HG03457 (cell line): ENCODE data around the gene PHRF1.
"Not testable (repeated sequence)": the region's sequence is repeated elsewhere in the genome, so short reads cannot be mapped to it uniquely, and the experiment has no call there.

ENCODE experiments used
- ATAC-seq: cut with Tn5 transposase; IDR thresholded peaks from one replicate; pipeline ENCODE4 v1.9.1; 2021; ENCODE audit warnings: moderate number of reproducible peaks; ENCODE audit not compliant: unreplicated experiment

The PHRF1 gene

DNA sequence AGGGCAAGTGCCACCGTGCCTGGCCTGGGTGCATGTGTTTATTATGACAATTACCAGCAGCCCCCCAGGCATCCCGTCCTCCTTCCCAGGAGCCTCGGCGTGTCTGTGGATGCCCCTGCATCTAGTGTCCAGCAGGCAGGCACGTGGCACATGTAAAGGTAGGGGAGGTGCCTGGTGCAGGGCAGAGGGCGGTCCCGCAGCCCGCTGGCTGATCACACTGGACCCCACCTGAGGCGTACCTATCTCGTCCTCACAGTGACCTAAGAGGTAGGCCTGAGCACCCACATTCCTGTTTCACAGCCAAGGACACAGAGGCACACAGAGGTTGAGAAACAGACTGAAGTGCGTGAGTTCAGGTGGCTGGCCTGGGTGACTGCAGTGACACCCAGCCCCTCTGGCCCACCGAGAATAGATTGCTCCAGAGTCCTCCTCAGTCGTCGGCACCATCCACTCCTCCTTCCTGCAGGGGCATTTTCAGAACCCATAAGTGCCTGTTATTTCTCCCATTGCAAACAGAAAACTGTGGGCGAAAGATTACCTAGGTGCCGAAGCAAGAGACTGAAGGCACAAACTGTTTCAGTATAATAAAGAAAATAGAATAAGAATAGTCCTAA, 3.0 kb upstream of the PHRF1 start:
- no peak for ATAC-seq

DNA sequence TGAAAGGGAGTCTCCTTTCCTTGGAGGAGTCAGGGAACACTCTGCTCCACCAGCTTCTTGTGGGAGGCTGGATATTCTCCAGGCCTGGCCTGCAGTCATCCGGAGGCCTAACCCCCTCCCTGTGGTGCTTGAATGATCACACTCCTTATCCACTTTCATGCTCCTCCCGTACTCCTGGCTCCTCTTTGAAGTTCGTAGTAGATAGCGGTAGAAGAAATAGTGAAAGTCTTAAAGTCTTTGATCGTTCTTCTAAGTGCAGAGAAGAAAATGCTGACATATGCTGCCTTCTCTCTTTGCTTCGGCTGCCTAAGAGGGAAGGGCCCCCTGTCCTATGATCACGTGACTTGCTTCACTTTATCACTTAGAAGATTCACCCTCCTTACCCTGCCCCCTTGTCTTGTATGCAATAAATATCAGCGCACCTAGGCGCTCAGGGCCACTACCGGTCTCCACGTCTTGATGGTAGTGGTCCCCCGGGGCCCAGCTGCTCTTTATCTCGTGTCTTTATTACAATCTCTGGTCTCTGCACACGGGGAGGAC, 2.2 kb upstream of the PHRF1 start:
- not testable (repeated sequence) for ATAC-seq

DNA sequence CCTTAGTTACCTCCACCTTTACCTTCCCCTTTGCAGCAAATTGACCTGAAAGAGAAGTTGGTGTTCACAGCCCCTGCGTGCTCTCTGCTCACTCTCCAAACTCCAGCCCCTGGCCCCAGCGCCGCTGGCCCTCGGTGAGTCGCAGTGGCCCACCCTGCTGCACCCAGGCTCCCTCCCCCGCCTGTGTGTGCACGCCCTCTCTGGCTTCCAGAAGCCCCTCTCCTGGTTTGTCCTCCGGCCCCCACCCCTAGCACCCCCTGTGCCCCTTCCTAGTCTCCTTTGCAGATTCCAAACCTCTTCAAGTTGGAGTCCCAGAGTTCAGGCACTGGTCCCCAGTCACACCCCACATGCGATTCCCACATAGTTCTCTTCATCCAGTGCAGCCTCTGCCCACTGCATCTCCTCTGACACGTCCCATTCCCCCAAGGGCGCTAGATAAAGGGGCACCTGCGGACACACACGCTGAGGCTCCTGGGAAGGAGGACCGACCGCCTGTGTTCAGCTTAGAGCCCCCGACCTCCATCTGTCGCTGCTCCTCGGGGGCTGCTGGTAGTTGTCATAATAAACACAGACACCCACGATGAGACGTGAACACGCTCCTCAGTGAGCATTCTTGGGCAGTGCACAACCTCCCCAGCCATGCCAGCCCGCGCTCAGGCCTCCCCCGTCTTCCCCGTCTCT, 1.5 kb upstream of the PHRF1 start:
- no peak for ATAC-seq

DNA sequence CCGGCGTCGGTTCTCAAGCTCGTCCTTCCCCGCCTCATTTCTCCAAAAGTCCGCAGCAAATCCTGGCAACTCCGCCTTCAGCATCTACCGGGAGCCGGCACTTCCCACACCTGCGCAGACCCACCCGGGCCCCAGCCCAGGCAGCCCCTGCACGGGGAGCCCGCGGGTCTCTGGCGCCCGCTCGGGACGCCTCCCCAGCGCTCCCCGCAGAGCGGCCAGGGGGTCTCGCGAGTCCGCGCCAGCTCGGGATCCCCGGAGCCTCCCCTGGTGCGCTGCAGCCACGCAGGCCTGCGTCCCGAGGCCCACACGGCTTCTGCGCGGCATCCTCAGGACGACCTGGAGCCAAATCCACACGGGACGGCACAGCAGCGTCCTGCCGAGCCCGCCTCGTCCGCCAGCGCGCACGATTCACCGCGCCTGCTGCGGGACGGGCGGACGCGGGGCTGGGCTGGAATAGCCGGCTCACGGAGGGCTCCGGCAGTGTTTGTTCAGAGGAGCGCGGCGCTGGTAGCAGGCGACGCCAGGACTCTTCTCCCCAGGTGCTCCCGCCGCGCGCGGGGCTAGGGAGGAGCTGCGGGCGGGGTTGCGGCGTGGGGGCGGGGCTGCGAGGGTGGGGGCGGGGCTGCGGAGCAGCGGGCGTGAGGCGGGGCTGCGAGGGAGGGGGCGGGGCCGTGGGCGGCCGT, 816 bp upstream of the PHRF1 start:
- ATAC-seq: no peak

DNA sequence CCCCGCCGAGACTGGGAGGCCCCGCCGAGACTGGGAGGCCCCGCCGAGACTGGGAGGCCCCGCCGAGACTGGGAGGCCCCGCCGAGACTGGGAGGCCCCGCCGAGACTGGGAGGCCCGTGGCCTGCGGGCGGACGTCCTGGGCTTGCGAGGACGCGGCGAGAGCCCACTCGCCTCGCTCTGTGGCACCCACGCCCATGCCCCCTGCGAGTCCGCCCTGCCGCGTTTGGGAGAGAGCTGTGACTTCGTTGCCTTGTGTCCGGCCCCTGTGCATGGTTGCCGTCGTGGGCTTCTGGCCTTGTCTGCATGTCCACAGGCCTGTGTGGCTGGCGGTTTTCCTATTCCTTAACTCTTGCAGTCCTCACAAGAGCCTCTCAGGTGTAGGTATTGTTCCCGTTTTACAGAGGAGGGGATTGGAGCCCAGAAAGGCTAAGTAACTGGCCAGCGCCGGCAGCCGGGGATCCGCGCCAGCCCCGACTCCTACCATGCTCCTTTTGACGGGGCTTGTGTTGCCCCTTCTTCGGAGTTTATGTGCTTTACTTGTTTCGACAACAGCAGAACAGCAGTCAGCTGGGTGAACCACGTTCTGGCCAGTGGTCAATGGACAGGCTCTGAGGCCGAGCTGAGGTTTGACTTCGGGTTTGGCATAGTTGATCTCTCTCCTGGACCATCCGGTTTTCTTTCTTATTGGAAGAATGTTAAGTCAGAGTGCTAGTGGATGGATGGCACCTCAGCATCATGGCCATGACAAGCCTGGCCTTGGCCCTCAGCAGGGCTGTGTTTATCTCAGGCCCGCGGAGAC, 741 bp downstream of the PHRF1 start:
- no peak for ATAC-seq

DNA sequence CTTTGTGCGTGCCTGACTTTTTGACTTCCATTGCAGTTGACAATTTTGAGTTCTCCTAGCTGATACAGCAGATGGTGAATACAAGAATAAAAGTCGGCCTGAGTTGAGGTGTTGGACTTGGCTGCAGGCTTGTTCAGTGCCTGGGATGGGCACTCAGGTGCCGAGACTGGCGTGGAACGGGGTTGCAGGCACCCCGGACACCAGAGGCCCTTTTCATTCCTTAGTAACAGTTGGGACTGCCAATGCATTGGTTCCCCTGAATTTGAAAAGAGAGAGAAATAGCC, 1.3 kb downstream of the PHRF1 start:
- no peak for ATAC-seq

DNA sequence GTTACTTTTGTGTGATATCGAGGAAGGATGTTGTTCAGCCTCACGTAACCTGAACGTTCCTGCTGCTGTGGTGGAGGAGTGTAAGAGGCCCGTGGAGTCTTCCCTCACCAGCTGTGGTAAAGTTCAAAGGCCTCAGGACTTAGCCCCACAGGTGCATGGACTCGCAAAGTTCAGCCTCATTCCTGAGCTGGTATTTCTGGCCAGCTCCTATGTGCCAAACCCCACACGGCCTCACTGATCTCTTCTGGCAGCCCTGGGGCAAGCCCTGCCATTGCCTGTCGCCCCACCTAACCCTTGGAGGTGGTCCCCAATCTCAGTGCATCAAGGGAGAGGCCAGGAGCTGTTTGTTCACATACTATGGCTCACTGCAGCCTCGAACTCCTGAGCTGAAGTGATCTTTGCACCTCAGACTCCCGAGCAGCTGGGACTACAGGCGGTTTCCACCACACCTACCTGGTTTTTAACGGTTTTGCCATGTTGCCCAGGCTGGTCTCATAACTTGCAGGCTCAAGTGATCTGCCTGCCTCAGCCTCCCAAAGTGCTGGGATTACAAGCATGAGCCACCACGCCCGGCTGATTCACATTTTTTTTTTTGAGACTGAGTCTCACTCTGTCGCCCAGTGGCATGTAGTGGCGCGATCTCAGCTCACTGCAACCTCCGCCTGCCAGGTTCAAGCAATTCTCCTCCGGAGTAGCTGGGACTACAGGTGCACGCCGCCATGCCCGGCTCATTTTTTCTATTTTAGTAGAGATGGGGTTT, 2.2 kb downstream of the PHRF1 start:
- ATAC-seq: no peak

DNA sequence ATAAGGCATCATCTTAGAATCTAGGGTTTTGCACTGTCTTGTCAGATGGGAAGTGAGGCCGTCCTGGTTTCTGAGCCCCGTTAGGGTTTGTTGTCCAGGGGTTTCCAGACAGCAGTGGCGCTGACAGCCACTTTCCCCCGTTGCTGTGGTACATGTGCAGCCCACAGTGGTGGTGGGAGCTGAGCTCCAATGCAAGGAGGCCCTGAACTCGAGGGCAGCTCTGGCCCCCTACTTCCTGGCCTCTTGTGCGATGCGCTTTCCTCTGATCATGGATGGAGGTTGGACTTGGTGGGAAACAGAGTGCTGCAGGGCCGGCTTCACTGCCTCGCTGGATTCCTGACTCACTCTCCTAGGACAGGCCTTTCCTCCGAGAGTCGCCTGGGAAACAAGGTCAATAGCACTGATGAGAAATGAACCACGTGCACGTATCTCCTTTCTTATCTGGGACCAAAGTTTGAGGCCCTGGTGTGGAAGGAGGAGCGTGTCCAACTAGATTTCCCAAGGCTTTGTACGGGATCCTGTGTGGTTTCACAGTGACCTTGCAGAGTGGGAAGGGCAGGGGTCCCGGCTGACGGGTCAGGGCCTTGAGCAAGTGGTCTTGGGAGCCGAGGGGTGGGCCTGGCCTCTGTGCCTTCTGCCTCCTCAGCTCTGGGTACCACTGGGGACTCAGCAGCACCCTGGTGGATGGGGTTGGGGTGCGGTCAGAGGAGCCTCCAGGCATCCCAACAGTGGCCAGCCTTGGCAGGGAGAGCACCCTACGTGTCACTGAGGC, 3.7 kb downstream of the PHRF1 start:
- no peak for ATAC-seq

DNA sequence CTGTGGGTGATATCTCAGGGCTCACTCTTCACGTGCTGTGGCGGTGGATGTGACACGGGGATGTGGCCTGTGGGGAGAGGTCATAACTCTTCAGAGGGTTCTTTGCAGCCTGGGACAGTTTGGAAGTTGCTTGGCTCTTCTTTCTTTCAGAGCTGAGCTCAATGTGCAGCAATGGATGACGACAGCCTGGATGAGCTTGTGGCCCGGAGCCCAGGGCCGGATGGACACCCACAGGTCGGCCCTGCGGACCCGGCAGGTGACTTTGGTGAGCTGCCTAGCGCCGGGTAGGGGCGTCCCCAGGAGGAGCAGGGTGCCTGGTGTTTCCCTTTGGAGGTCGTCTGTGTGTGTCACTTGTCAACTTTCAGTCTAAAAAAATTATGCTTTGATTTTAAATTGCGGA, 5.1 kb downstream of the PHRF1 start:
- no peak for ATAC-seq

DNA sequence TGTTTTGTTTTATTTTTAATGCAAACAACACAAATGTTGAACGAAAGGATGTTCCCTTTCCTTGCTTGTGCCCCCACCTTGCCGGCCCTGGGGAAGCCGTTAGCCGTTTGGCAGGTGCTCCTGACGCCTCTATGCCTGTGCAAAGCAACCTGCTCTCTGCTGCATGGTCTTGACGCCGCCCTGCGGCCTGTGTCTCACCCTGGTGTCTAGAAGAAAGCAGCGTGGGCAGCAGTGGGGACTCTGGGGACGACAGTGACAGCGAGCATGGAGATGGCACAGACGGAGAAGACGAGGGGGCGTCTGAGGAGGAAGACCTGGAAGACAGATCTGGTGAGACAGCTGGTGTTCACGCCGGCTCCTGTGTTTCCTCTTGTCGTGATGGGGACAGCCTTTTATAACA, 5.5 kb downstream of the PHRF1 start:
- ATAC-seq: no peak

DNA sequence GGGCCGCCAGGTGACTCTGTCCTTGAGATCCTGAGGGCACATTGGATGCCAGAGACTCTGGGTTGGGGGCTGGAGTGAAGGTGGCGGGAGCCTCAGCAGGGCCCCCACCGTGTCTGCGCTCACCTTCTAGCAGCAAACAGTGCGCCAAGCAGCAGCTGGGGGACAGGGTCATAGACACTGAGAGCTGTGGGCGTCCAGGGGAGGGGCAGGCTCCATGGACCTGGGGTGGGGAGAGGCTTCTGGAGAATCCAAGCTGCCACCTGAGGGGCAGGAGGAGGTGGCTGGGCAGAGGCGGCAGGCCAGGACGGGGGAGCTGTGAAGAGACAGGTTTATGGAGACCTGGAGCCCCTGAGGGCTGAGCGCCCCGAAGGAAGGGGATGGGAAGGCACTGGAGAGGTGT, 8.0 kb downstream of the PHRF1 start:
- ATAC-seq: no peak

DNA sequence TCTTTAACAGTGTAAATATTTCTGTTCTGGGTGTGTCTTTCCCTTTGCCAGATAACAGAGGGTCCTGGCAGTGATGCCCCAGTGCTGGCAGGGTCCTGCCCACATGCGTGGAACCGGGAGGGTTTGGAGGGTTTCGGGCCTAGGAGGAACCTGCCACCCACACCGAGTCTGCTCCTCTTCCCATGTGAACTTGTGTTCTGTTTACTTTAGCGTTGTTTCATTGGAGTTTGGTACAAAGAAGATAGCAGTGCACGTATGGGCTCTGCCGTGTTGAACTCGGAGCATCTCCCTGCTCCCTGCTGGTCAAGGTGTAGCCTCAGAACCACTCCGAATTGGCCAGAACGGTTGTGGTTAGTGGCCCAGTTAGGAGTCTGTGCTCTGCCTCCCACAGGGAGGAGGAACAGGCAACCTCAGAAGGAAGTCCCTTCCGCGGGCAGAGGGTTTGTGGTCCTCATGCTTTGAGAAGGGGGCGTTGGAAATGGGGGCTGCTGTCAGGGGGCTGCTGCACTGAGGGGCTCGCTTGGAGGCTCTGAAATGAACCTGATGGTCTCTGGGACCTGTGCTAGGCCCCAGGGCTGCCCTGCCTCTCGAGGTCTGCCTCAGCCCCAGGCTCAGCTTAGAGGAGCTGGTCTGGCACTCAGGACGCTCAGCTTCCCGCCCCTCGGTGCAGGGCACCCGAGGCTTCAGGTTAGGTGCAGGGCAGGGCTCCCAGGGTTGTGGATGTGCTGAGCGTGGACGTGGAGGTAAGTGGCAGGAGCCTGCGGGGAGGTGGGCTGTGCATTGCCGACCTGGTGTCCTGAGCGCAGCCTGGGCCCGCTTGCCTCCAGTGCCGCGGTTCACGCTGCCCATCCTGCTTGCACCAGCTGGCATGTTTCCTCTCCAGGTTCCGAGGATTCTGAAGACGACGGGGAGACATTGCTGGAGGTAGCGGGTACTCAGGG, 10.4 kb downstream of the PHRF1 start:
- ATAC-seq: no peak

DNA sequence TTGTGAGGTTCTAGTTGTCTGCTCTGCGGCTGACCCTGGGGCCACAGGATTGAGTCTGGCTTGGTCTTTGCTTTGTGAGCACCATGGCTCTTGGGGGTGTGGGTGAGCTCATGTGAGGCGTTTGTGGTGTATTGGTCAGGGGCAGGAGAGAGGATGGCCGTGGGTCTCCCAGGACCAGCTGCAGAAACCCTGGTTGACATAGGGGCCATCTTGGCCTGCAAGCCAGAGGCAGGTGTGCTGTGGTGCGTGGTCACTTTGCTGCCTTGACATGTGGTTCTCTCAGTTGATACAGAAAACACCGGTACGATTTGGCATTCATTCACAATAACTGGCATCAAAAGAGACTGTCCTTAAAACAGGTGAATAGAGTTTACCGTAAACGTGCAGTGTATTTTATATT, 11.3 kb downstream of the PHRF1 start:
- no peak for ATAC-seq

DNA sequence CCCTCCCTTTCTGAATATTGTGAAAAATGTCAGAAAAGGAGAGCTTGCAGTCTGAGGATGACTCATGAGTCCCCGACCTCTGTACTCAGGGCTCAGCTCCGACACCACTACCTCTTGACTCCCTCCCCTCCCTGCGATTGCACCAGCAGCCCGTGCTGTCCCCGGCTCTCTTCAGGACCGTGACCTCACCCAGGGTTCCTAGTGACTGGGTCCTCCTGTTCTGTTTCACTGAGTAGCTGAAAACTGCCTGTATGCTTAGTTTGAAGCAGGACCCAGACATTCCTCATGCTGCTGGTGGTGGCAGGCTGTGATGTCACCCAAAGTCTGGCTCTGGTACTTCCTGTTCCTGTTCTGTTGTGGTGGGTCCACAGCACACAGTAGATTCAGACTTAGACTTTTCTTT, 11.7 kb downstream of the PHRF1 start:
- no peak for ATAC-seq

DNA sequence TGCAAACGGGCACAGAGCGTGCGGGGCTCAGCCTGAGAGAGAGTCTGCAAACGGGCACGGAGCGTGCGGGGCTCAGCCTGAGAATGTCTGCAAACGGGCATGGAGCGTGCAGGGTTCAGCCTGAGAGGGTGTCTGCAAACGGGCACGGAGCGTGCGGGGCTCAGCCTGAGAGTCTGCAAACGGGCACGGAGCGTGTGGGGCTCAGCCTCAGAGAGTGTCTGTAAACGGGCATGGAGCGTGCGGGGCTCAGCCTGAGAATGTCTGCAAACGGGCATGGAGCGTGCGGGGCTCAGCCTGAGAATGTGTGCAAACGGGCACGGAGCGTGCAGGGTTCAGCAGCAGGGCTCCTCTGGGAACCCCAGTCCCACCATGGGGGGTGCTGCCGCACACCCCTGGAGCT, 13.5 kb downstream of the PHRF1 start:
- ATAC-seq: no peak

DNA sequence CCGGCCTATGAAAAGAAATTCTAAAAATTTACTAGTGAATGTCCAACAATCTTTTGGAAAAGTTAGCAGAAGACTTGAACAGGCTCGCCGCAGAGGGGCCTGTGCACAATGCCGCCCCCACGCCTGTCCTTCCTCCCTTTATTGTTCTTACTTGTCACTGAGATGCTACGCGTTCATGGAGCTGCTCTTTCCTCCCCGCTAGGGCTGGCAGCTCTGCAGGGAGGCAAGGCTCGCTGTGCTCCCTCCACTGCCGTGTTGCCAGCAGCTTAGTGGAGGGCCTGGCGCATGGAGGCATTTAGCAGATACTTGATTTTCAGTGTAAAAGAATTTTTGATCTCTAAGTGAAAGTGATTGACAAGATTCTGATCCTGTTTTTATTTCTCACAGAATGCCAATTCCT, 14.7 kb downstream of the PHRF1 start:
- no peak for ATAC-seq

DNA sequence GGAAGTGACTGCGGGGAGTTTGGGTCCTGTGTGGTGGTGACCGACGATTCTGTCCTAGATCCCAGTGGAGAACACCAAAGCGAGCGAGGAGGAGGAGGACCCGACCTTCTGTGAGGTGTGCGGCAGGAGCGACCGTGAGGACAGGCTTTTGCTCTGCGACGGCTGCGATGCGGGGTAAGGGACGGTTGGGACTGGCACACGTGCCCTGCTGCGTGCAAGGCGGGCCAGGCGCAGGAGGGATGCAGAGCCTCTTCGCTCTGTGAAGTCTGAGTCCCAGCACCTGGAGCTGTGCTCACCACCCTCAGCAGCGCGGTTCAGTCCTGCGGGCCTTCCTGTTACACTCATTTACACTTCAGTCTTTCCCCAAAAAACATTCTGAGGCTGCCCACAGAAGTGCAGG, 16.2 kb downstream of the PHRF1 start:
- ATAC-seq: no peak

DNA sequence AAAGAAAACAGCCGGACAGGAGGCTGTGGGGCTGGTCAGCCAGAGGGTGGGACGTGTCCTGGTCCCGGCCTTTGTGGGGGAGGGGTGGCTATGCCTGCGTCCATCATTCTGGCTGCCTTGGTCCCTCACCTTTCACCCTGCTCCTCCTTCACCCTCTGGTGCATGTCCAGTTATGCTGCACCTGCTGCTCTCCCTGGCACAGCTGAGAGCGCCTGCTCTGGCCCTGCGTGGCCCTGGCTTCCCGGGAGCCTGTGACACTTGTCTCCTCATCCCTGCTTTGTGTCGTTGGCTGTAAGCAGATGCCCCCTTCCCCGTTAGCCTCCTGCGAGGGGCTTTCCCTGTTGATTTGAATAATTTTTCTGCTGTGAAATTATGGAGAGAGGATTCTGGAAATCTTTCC, 16.6 kb downstream of the PHRF1 start:
- no peak for ATAC-seq

DNA sequence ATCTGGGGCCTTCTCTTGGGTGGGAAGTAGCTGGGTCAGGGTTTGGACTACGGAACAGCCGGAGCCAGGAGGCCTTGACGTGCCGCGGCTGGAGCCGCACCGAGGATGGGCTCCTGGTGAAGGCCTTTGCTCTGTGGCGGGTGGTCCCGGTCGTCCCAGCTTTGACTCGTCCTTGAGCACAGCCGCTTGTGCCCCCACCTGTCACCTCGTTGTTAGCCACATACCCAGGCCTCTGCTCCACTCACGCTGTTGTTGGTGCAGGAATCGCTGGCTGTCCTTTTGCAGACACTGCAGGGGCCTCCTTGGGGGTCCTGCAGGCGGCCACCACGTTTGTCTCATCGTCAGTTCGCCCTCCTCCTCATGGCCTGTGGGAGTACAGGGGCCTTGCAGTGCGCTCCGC, 17.1 kb downstream of the PHRF1 start:
- no peak for ATAC-seq
